B cell (primary cell): ENCODE data around the gene TRAM2. TPM values are rescaled to one million over a fixed set of nuclear protein-coding genes. Genes with fewer than 3 reads are reported as not detected.

ENCODE experiments used
- ATAC-seq: fragments of 200-7000 bp; cut with Tn5 transposase; one replicate; pipeline ENCODE4 v1.10.0; 2021; ENCODE audit warnings: low read depth, mild to moderate bottlenecking, moderate number of reproducible peaks, moderate library complexity
- CTCF ChIA-PET: fragments of 350-600 bp; sonication (Branson Sonifier 250); formaldehyde crosslinking; loops from one replicate; lab custom pipeline; 2021; ENCODE audit warnings: antibody characterized with exemption, inconsistent platforms; lab: Charles Lee
- POLR2A ChIA-PET: fragments of 350-600 bp; sonication (Branson Sonifier 250); formaldehyde crosslinking; loops from one replicate; lab custom pipeline; 2021; ENCODE audit warnings: antibody characterized with exemption; lab: Charles Lee
- DNase-seq: peaks from one replicate; pipeline ENCODE4 v3.0.0; 2013
- H2AFZ ChIP-seq: 2 replicates; pipeline ENCODE4 v1.6.1; 2012; ENCODE audit warnings: mild to moderate bottlenecking, low read depth, low read length; ENCODE audit not compliant: insufficient read depth, poor library complexity, severe bottlenecking
- H3K27ac ChIP-seq, 2 donors: 1 replicate in 1 of 2; 2 replicates in 1 of 2; pipeline ENCODE4 v1.5.1; 2012 to 2013; ENCODE audit warnings: low read length in 2 of 2, mild to moderate bottlenecking in 2 of 2, moderate library complexity in 1 of 2
- H3K27me3 ChIP-seq, 4 experiments: fragments of 200-600 bp in 1 of 4; sonication (generic) in 1 of 4; replicated peaks in 1 of 4; 1 replicate in 2 of 4; 2 replicates in 2 of 4; pipeline versions ENCODE4 v1.6.1 to v1.7.0; 2013 to 2016; ENCODE audit warnings: low read length in 3 of 4, mild to moderate bottlenecking in 2 of 4, mixed read lengths in 1 of 4, moderate library complexity in 1 of 4; ENCODE audit not compliant: insufficient read depth in 4 of 4, control insufficient read depth in 3 of 4; ENCODE audit errors: control extremely low read depth in 1 of 4
- H3K36me3 ChIP-seq, 2 experiments: replicated peaks in 1 of 2; 1 replicate in 1 of 2; 2 replicates in 1 of 2; pipeline versions ENCODE4 v1.6.1 to v1.7.1; 2013; ENCODE audit warnings: low read length in 1 of 2; ENCODE audit not compliant: insufficient read depth in 2 of 2, control insufficient read depth in 1 of 2; ENCODE audit errors: control extremely low read depth in 1 of 2, extremely low read depth in 1 of 2
- H3K4me1 ChIP-seq, 2 donors: fragments of 200-600 bp in 1 of 2; sonication (generic) in 1 of 2; 1 replicate in 1 of 2; 2 replicates in 1 of 2; pipeline versions ENCODE4 v1.5.1 to v1.6.1; 2013 to 2017; ENCODE audit warnings: low read length in 2 of 2; ENCODE audit not compliant: control insufficient read depth in 2 of 2, insufficient read depth in 2 of 2
- H3K4me2 ChIP-seq: replicated peaks from 2 replicates; pipeline ENCODE3; 2012; ENCODE audit warnings: mild to moderate bottlenecking, low read depth, low read length; ENCODE audit not compliant: poor library complexity, severe bottlenecking
- H3K4me3 ChIP-seq, 5 experiments: fragments of 200-600 bp in 1 of 5; sonication (generic) in 1 of 5; 1 replicate in 3 of 5; 2 replicates in 2 of 5; pipeline versions ENCODE4 v1.5.1 to v1.7.0; 2011 to 2016; ENCODE audit warnings: low read length in 4 of 5, mild to moderate bottlenecking in 4 of 5, low read depth in 2 of 5, control low read depth in 1 of 5, moderate library complexity in 1 of 5; ENCODE audit not compliant: insufficient read depth in 1 of 5; ENCODE audit errors: control extremely low read depth in 1 of 5, extremely low read depth in 1 of 5
- H3K79me2 ChIP-seq: fragments of 200-600 bp; sonication (generic); one replicate; pipeline ENCODE4 v1.6.0; 2016; ENCODE audit warnings: low read length; ENCODE audit not compliant: control insufficient read depth, insufficient read depth
- H3K9ac ChIP-seq: fragments of 200-600 bp; sonication (generic); 2 replicates; pipeline ENCODE4 v1.6.1; 2017; ENCODE audit warnings: mild to moderate bottlenecking, low read length, moderate library complexity
- H3K9me3 ChIP-seq, 3 donors: one replicate each; pipeline versions ENCODE4 v1.6.1 to v1.7.1; 2013; ENCODE audit warnings: low read length in 2 of 3; ENCODE audit not compliant: control insufficient read depth in 2 of 3, insufficient read depth in 1 of 3; ENCODE audit errors: control extremely low read depth in 1 of 3
- H4K20me1 ChIP-seq: 2 replicates; pipeline ENCODE4 v1.6.0; 2012; ENCODE audit warnings: mild to moderate bottlenecking, low read length; ENCODE audit not compliant: insufficient read depth, control insufficient read depth, poor library complexity, severe bottlenecking
- H3K27ac Mint-ChIP-seq: one replicate; pipeline ENCODE4 v1.8.0; 2021; ENCODE audit warnings: mixed read lengths
- H3K27me3 Mint-ChIP-seq: one replicate; pipeline ENCODE4 v1.8.0; 2021; ENCODE audit warnings: mixed read lengths
- H3K4me1 Mint-ChIP-seq: one replicate; pipeline ENCODE4 v1.8.0; 2021; ENCODE audit warnings: mixed read lengths
- H3K4me3 Mint-ChIP-seq: one replicate; pipeline ENCODE4 v1.8.0; 2021; ENCODE audit warnings: mixed read lengths
- H3K9me3 Mint-ChIP-seq: one replicate; pipeline ENCODE4 v1.8.0; 2022; ENCODE audit warnings: mixed read lengths; ENCODE audit not compliant: insufficient read depth
- EZH2 ChIP-seq: IDR thresholded peaks from 2 replicates; pipeline ENCODE4 v1.6.1; 2012; ENCODE audit warnings: borderline replicate concordance, low read depth, mild to moderate bottlenecking, moderate library complexity, low read length; ENCODE audit not compliant: insufficient read depth, poor library complexity, severe bottlenecking
- WGBS: methylation state at CpG from one replicate; pipeline ENCODE4 v1.1.5; 2013; ENCODE audit warnings: missing lambda C conversion rate; ENCODE audit not compliant: insufficient coverage; 5-methylcytosine and 5-hydroxymethylcytosine counted together
- intact Hi-C: fragments of 100-400 bp; cut with micrococcal nuclease; formaldehyde crosslinking; loops from one replicate; pipeline ENCODE4 v1.10.0; 2022
- polyA plus RNA-seq: library from polyadenylated mRNA; depleted of rRNA; stranded (reverse); fragments of >200 nt; gene quantifications from 2 replicates; pipeline ENCODE4 v1.2.3, GENCODE V29; 2012
- total RNA-seq, 2 donors: library from RNA; stranded (reverse); fragments of 120-200 nt in 1 of 2; gene quantifications; 1 replicate in 1 of 2; 2 replicates in 1 of 2; pipeline versions ENCODE4 v1.2.3 to v1.2.4, GENCODE V29; 2013 to 2022
- TF ChIP-seq, protein P1 (sequence below): fragments of 200-600 bp; IDR thresholded peaks from one replicate; pipeline ENCODE4 v1.8.0; 2022; ENCODE audit warnings: antibody characterized with exemption, mild to moderate bottlenecking

The TRAM2 gene
- total and polyA plus RNA-seq, 2 donors (not counting 1 experiment from before 2014, with no cell fraction given): 9.0 to 13.3 TPM

DNA sequence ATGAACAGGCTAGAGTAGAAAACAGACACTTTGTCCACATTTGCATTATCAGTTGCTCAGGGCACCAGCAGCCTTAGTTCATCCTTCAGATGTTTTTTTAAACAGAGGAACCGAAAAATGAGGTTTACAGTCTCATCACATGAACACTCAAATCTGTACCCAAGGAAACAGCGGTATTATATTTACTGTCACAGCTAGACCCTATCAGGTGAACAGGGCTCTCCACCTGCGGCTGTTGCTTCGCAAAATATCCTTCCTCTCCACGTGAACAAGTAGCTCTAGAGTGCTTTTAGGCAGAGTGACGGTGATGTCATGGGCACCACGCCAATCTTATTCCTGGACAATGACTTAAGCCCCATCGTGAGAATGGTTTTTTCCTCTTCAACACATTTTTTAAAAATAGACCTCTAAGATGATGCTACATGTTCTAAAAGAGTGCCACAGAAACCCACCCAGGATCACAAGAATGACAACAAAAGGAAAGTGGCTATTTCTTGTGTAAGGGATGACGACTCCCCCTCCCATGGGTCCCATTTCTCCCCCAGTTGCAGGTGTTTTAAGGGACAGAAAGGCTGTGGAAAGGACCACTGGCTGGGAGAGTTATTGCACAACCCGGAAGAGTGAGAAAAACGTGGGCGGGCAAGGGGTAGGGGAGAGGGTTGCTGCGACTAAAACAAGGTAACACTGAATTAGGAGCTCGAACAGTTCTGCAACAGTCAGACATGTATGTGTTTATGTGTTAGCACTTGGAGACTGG is 79.0 kb downstream of the TRAM2 start:
- ChIA-PET POLR2A (interaction anchor here (0.9 kb wide), 1 partner anchor 78 kb away, joined by 5 read pairs; the partner anchor contains the start of gene EFHC1), CTCF (interaction anchor here (1.0 to 6.6 kb wide), 8 partner anchors 9 to 210 kb away, joined by 3 to 38 read pairs (median 3); partner anchors contain the start of gene EFHC1)
- peaks cover 0 to 4% (median 3%) of the 10 kb centered on the region in 3 donors for H3K9me3 ChIP-seq
- TF ChIP-seq EZH2: no peak
- TF ChIP-seq, protein P1, sequence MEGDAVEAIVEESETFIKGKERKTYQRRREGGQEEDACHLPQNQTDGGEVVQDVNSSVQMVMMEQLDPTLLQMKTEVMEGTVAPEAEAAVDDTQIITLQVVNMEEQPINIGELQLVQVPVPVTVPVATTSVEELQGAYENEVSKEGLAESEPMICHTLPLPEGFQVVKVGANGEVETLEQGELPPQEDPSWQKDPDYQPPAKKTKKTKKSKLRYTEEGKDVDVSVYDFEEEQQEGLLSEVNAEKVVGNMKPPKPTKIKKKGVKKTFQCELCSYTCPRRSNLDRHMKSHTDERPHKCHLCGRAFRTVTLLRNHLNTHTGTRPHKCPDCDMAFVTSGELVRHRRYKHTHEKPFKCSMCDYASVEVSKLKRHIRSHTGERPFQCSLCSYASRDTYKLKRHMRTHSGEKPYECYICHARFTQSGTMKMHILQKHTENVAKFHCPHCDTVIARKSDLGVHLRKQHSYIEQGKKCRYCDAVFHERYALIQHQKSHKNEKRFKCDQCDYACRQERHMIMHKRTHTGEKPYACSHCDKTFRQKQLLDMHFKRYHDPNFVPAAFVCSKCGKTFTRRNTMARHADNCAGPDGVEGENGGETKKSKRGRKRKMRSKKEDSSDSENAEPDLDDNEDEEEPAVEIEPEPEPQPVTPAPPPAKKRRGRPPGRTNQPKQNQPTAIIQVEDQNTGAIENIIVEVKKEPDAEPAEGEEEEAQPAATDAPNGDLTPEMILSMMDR: no peak
- Mint-ChIP-seq H3K27ac (peak overlapping the region; percentile 96), H3K9me3 (no peaks in the 10 kb centered on the region), H3K4me3 (peak overlapping the region; percentile 76), H3K27me3 (no peaks in the 10 kb centered on the region), H3K4me1 (peaks cover 66% of the 10 kb centered on the region)
- ATAC-seq (peak; percentile 79), DNase-seq (peak; percentile 89)
- peak overlapping the region; percentile 58 for H3K4me2 ChIP-seq
- H3K27me3 ChIP-seq: no peaks in the 10 kb centered on the region
- peak overlapping the region in 3 of 5 experiments; percentile 3 to 19 (median 7) for H3K4me3 ChIP-seq
- no peaks in the 10 kb centered on the region for H4K20me1 ChIP-seq
- peak overlapping the region; percentile 58 for H3K9ac ChIP-seq
- peaks cover 43 to 61% of the 10 kb centered on the region in 2 donors for H3K4me1 ChIP-seq
- H3K27ac ChIP-seq: peak overlapping the region; percentile 96 to 99
- H3K79me2 ChIP-seq: no peaks in the 10 kb centered on the region
- peak overlapping the region; percentile 10 for H2AFZ ChIP-seq
- intact Hi-C loops: loop anchor here (1.0 to 10.0 kb wide), 7 partner anchors 78 to 497 kb away; partner anchors contain the start of genes EFHC1, GSTA4, PAQR8 and TRAM2
- 63% methylated on average over 10 of the region's 14 CpGs for WGBS
- H3K36me3 ChIP-seq: peaks cover 0 to 14% of the 10 kb centered on the region in 2 experiments
